IMR-90 (cell line): ENCODE measurements around the gene ROM1.

ENCODE experiments used
- BHLHE40 ChIP-seq: fragments of 150-350 bp; IDR thresholded peaks from 2 replicates; pipeline ENCODE4 v1.6.1; 2016; ENCODE audit warnings: mild to moderate bottlenecking, low read depth, low read length
- CEBPB ChIP-seq: IDR thresholded peaks from 2 replicates; pipeline ENCODE4 v1.6.1; 2012; ENCODE audit warnings: low read depth, low read length, improper control_type of control experiment
- FOS ChIP-seq: fragments of 150-350 bp; IDR thresholded peaks from 2 replicates; pipeline ENCODE4 v1.6.1; 2016; ENCODE audit warnings: low read depth, low read length
- MAFK ChIP-seq: IDR thresholded peaks from 2 replicates; pipeline ENCODE4 v1.6.1; 2012; ENCODE audit warnings: low read depth, low read length, improper control_type of control experiment
- MAZ ChIP-seq: IDR thresholded peaks from 2 replicates; pipeline ENCODE4 v1.6.1; 2012; ENCODE audit warnings: low read depth, mild to moderate bottlenecking, low read length, improper control_type of control experiment, moderate library complexity, borderline replicate concordance
- NFE2L2 ChIP-seq: fragments of 150-350 bp; IDR thresholded peaks from 2 replicates; pipeline ENCODE4 v1.6.1; 2016; ENCODE audit warnings: low read depth, mild to moderate bottlenecking, low read length
- POLR2A ChIP-seq: IDR thresholded peaks from 2 replicates; pipeline ENCODE4 v1.6.1; 2012; ENCODE audit warnings: mild to moderate bottlenecking, low read depth, low read length
- RAD21 ChIP-seq: IDR thresholded peaks from 2 replicates; pipeline ENCODE4 v1.6.1; 2012; ENCODE audit warnings: low read length, improper control_type of control experiment
- RCOR1 ChIP-seq: IDR thresholded peaks from 2 replicates; pipeline ENCODE4 v1.6.1; 2012; ENCODE audit warnings: mild to moderate bottlenecking, low read length, improper control_type of control experiment; ENCODE audit not compliant: insufficient replicate concordance
- RFX5 ChIP-seq: IDR thresholded peaks from 2 replicates; pipeline ENCODE4 v1.8.0; 2012; ENCODE audit warnings: low read depth, mild to moderate bottlenecking, low read length, moderate library complexity
- SMC3 ChIP-seq: fragments of 150-350 bp; IDR thresholded peaks from 2 replicates; pipeline ENCODE4 v1.6.1; 2016; ENCODE audit warnings: low read depth, mild to moderate bottlenecking, antibody characterized with exemption, low read length, moderate library complexity
- TF ChIP-seq, protein P1 (sequence below): conservative IDR thresholded peaks from 2 replicates; pipeline ENCODE4 v1.5.1; 2012; ENCODE audit warnings: mild to moderate bottlenecking, low read depth, low read length, improper control_type of control experiment
- TF ChIP-seq, protein P2 (sequence below): fragments of 150-350 bp; IDR thresholded peaks from 2 replicates; pipeline ENCODE4 v1.6.1; 2017; ENCODE audit warnings: mild to moderate bottlenecking, antibody characterized with exemption, low read length, low read depth

DNA sequence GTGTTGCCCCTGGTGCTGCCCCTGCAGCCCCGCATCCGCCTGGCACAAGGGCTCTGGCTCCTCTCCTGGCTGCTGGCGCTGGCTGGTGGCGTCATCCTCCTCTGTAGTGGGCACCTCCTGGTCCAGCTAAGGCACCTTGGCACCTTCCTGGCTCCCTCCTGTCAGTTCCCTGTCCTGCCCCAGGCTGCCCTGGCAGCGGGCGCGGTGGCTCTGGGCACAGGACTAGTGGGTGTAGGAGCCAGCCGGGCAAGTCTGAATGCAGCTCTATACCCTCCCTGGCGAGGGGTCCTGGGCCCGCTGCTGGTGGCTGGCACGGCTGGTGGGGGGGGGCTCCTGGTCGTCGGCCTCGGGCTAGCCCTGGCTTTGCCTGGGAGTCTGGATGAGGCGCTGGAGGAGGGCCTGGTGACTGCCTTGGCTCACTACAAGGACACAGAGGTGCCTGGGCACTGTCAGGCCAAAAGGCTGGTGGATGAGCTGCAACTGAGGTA lies 278 bp downstream of the ROM1 start:
- TF ChIP-seq, protein P1, sequence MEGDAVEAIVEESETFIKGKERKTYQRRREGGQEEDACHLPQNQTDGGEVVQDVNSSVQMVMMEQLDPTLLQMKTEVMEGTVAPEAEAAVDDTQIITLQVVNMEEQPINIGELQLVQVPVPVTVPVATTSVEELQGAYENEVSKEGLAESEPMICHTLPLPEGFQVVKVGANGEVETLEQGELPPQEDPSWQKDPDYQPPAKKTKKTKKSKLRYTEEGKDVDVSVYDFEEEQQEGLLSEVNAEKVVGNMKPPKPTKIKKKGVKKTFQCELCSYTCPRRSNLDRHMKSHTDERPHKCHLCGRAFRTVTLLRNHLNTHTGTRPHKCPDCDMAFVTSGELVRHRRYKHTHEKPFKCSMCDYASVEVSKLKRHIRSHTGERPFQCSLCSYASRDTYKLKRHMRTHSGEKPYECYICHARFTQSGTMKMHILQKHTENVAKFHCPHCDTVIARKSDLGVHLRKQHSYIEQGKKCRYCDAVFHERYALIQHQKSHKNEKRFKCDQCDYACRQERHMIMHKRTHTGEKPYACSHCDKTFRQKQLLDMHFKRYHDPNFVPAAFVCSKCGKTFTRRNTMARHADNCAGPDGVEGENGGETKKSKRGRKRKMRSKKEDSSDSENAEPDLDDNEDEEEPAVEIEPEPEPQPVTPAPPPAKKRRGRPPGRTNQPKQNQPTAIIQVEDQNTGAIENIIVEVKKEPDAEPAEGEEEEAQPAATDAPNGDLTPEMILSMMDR: no peak
- TF ChIP-seq BHLHE40 (no peak), POLR2A (no peak), MAZ (no peak), SMC3 (no peak), RCOR1 (no peak), NFE2L2 (no peak), CEBPB (no peak), MAFK (no peak), RFX5 (no peak), RAD21 (no peak), FOS (no peak)
- TF ChIP-seq, protein P2, sequence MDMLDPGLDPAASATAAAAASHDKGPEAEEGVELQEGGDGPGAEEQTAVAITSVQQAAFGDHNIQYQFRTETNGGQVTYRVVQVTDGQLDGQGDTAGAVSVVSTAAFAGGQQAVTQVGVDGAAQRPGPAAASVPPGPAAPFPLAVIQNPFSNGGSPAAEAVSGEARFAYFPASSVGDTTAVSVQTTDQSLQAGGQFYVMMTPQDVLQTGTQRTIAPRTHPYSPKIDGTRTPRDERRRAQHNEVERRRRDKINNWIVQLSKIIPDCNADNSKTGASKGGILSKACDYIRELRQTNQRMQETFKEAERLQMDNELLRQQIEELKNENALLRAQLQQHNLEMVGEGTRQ: no peak
